ENCODE results near the gene NCOA5. TPM values are rescaled to one million over a fixed set of nuclear protein-coding genes. Genes with fewer than 3 reads are reported as not detected.

Gene NCOA5
- polyA plus RNA-seq, 1 donor (not counting 4 experiments of a cell fraction or from before 2014, with no cell fraction given), result 17.6 TPM

DNA sequence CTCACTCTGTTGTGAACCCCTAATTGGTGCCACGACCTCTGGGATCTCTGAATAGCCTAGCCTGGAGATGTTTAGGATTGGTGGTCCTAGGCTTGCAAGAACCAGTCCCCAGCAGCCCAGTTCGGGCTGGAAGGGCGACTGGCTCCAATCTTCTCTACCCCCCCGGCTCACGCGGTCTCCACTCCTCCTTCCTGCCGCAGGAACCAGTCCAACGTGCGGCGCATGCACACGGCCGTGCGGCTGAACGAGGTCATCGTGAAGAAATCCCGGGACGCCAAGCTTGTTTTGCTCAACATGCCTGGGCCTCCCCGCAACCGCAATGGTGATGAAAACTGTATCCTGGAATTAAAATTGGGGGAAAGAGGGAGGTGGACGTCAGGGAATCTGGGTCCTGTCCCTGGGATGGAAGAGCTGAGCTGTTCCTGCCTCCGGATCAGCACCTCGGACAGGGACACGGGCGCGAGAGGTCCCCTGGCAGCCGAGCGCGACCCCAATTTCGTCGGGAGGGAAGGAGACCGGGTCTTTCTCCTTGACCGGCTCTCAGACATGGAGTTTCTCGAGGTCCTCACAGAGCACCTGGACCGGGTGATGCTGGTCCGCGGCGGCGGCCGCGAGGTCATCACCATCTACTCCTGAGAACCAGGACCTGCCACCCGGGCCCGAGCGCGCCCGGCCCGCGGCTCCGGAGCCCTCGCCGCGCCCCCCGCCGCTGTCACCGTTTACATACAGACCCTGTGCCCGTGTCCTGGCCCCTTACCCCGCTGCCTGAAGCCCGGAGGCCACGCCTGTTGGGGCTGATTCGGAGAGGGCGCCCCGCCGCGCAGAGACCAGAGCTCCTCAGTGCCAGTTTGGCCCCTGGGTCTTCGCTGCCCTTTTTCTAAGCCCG, 32.5 kb downstream of the NCOA5 start:
- Histone ChIP-seq H3K27me3 (ENCODE audit: control insufficient read depth, extremely low read depth, insufficient read depth, low read length) (peaks cover 37% of the 10 kb centered on the region), H3K4me2 (ENCODE audit: control insufficient read depth, extremely low read depth, insufficient read depth, low read depth, low read length) (no peak overlapping the region), H3K27ac (ENCODE audit: control insufficient read depth, insufficient read depth, low read length) (no peak overlapping the region), H3K4me1 (ENCODE audit: control insufficient read depth, extremely low read depth, insufficient read depth, low read length) (no peaks in the 10 kb centered on the region), H3K9ac (ENCODE audit: control insufficient read depth, extremely low read depth, insufficient read depth, low read length) (no peak overlapping the region), H3K36me3 (ENCODE audit: control insufficient read depth in 2 of 2, extremely low read depth in 1 of 2, insufficient read depth in 2 of 2, low read length in 2 of 2) (peaks cover 8% of the 10 kb centered on the region in 2 experiments), H3K9me1 (ENCODE audit: control insufficient read depth, extremely low read depth, insufficient read depth, low read length) (peaks cover 2% of the 10 kb centered on the region), H3K9me3 (ENCODE audit: control insufficient read depth, low read depth, low read length) (no peaks in the 10 kb centered on the region), H3K4me3 (ENCODE audit: control insufficient read depth in 2 of 3, extremely low read depth in 1 of 3, insufficient read depth in 2 of 3, low read depth in 1 of 3, low read length in 3 of 3) (no peak overlapping the region), H2AFZ (ENCODE audit: control insufficient read depth, low read length) (no peak overlapping the region), H3K79me2 (ENCODE audit: control insufficient read depth, insufficient read depth, low read length) (no peaks in the 10 kb centered on the region), H4K20me1 (ENCODE audit: control insufficient read depth, extremely low read depth, insufficient read depth, low read length) (peaks cover 6% of the 10 kb centered on the region)
- DNase-seq (ENCODE audit: low read depth, low spot score) (no peak), FAIRE-seq (no peak)
- dilution Hi-C loops (cut with MboI; ENCODE audit: extremely low pct_ligation_motif_present, low sequenced_read_pairs), result no loop called here
- TF ChIP-seq EZH2 (IDR thresholded peaks at IDR 0.05; ENCODE audit: low read length), result no peak
- TF ChIP-seq, protein P1, sequence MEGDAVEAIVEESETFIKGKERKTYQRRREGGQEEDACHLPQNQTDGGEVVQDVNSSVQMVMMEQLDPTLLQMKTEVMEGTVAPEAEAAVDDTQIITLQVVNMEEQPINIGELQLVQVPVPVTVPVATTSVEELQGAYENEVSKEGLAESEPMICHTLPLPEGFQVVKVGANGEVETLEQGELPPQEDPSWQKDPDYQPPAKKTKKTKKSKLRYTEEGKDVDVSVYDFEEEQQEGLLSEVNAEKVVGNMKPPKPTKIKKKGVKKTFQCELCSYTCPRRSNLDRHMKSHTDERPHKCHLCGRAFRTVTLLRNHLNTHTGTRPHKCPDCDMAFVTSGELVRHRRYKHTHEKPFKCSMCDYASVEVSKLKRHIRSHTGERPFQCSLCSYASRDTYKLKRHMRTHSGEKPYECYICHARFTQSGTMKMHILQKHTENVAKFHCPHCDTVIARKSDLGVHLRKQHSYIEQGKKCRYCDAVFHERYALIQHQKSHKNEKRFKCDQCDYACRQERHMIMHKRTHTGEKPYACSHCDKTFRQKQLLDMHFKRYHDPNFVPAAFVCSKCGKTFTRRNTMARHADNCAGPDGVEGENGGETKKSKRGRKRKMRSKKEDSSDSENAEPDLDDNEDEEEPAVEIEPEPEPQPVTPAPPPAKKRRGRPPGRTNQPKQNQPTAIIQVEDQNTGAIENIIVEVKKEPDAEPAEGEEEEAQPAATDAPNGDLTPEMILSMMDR (optimal IDR thresholded peaks at IDR 0.05 in 1 of 3, IDR thresholded peaks at IDR 0.05 in 1 of 3, conservative IDR thresholded peaks at IDR 0.05 in 1 of 3; ENCODE audit: extremely low read depth in 1 of 3, insufficient read depth in 2 of 3, low read length in 3 of 3), result no peak

DNA sequence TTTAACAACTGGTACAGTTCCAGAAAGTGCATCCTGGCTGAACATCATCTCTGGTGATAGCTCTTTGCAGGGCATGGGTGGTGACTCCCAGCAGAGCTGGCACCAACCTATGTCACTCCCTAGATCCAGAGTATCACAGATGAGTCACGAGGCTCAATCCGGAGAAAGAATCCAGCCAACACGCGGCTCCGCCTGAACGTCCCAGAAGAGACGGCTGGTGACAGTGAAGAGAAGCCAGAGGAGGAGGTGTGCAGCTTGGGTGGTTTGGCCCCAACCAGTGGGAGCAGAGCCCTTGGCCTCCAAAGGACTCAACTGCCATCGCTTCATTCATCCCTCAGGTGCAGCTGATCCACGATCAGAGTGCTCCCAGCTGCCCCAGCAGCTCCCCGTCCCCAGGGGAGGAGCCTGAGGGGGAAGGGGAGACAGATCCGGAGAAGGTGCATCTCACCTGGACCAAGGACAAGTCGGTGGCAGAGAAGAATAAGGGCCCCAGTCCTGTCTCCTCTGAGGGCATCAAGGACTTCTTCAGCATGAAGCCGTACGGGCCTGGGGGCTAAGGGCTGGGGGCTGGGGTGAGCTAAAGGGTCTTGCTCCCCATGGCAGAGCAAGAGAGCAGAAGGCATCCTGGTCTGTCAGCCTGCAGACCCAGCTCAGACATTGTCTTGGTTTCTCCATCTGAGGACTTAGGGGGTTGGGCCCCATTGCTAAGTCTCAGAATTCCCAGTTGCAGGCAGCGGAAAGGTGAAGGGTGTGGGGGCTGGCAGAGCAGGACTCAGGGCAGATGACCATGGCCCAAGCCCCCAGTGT, 33.5 kb downstream of the NCOA5 start:
- dilution Hi-C loops (cut with MboI; ENCODE audit: extremely low pct_ligation_motif_present, low sequenced_read_pairs), result no loop called here
- Histone ChIP-seq H3K9ac (ENCODE audit: control insufficient read depth, extremely low read depth, insufficient read depth, low read length) (no peak overlapping the region), H3K27me3 (ENCODE audit: control insufficient read depth, extremely low read depth, insufficient read depth, low read length) (peaks cover 37% of the 10 kb centered on the region), H3K9me3 (ENCODE audit: control insufficient read depth, low read depth, low read length) (no peaks in the 10 kb centered on the region), H3K4me3 (ENCODE audit: control insufficient read depth in 2 of 3, extremely low read depth in 1 of 3, insufficient read depth in 2 of 3, low read depth in 1 of 3, low read length in 3 of 3) (no peak overlapping the region), H4K20me1 (ENCODE audit: control insufficient read depth, extremely low read depth, insufficient read depth, low read length) (peaks cover 6% of the 10 kb centered on the region), H3K27ac (ENCODE audit: control insufficient read depth, insufficient read depth, low read length) (no peak overlapping the region), H3K36me3 (ENCODE audit: control insufficient read depth in 2 of 2, extremely low read depth in 1 of 2, insufficient read depth in 2 of 2, low read length in 2 of 2) (peaks cover 3% of the 10 kb centered on the region in 2 experiments), H2AFZ (ENCODE audit: control insufficient read depth, low read length) (no peak overlapping the region), H3K4me2 (ENCODE audit: control insufficient read depth, extremely low read depth, insufficient read depth, low read depth, low read length) (no peak overlapping the region), H3K9me1 (ENCODE audit: control insufficient read depth, extremely low read depth, insufficient read depth, low read length) (peaks cover 2% of the 10 kb centered on the region), H3K4me1 (ENCODE audit: control insufficient read depth, extremely low read depth, insufficient read depth, low read length) (no peaks in the 10 kb centered on the region), H3K79me2 (ENCODE audit: control insufficient read depth, insufficient read depth, low read length) (no peaks in the 10 kb centered on the region)
- DNase-seq (ENCODE audit: low read depth, low spot score) (no peak), FAIRE-seq (no peak)
- TF ChIP-seq EZH2 (IDR thresholded peaks at IDR 0.05; ENCODE audit: low read length), result no peak
- TF ChIP-seq, protein P1 (optimal IDR thresholded peaks at IDR 0.05 in 1 of 3, IDR thresholded peaks at IDR 0.05 in 1 of 3, conservative IDR thresholded peaks at IDR 0.05 in 1 of 3; ENCODE audit: extremely low read depth in 1 of 3, insufficient read depth in 2 of 3, low read length in 3 of 3), result no peak
